GM18508 (cell line): ENCODE data around the gene POLD3.
"Not testable (repeated sequence)": the region's sequence is repeated elsewhere in the genome, so short reads cannot be mapped to it uniquely, and the experiment has no call there.

Experiments
- ATAC-seq: cut with Tn5 transposase; IDR thresholded peaks from one replicate; pipeline ENCODE4 v1.9.1; 2021; ENCODE audit warnings: moderate number of reproducible peaks; ENCODE audit not compliant: insufficient read depth, unreplicated experiment

POLD3 gene

GRCh38 chr11:74634537-74634936, 42.2 kb downstream of the POLD3 start:
- no peak for ATAC-seq

GRCh38 chr11:74636630-74637184, 44.3 kb downstream of the POLD3 start:
- ATAC-seq = no peak

- no peak for ATAC-seq
Measured at GRCh38 chr11:74637700-74638099, 45.3 kb downstream of the POLD3 start.

GRCh38 chr11:74638869-74639268, 46.5 kb downstream of the POLD3 start:
- ATAC-seq = no peak

- ATAC-seq = no peak
Measured at GRCh38 chr11:74639533-74639932, 47.2 kb downstream of the POLD3 start.

GRCh38 chr11:74641289-74641688, 48.9 kb downstream of the POLD3 start:
- no peak for ATAC-seq

GRCh38 chr11:74641905-74642304, 49.5 kb downstream of the POLD3 start:
- no peak for ATAC-seq

GRCh38 chr11:74642912-74643311, 50.5 kb downstream of the POLD3 start:
- ATAC-seq = no peak

- ATAC-seq = no peak
Measured at GRCh38 chr11:74644081-74644480, 51.7 kb downstream of the POLD3 start.

GRCh38 chr11:74646215-74646614, 53.8 kb downstream of the POLD3 start:
- ATAC-seq = no peak

GRCh38 chr11:74646954-74647353, 54.6 kb downstream of the POLD3 start:
- ATAC-seq = no peak

GRCh38 chr11:74647404-74647803, 55.0 kb downstream of the POLD3 start:
- no peak for ATAC-seq

GRCh38 chr11:74647831-74648230, 55.4 kb downstream of the POLD3 start:
- ATAC-seq = no peak

GRCh38 chr11:74648894-74649293, 56.5 kb downstream of the POLD3 start:
- no peak for ATAC-seq

- no peak for ATAC-seq
Measured at GRCh38 chr11:74650498-74650897, 58.1 kb downstream of the POLD3 start.

- ATAC-seq = no peak
Measured at GRCh38 chr11:74654976-74655375, 62.6 kb downstream of the POLD3 start.

GRCh38 chr11:74659124-74659523, 66.7 kb downstream of the POLD3 start:
- ATAC-seq = not testable (repeated sequence)

- ATAC-seq = no peak
Measured at GRCh38 chr11:74662487-74663103, 70.2 kb downstream of the POLD3 start.

- ATAC-seq = no peak
Measured at GRCh38 chr11:74663315-74663714, 70.9 kb downstream of the POLD3 start.

- no peak for ATAC-seq
Measured at GRCh38 chr11:74669211-74670160, 77.1 kb downstream of the POLD3 start.

GRCh38 chr11:74670171-74670570, 77.8 kb downstream of the POLD3 start:
- ATAC-seq = no peak
